CD4-positive, alpha-beta T cell (primary cell): ENCODE data around the gene PLXNB3. TPM values are rescaled to one million over a fixed set of nuclear protein-coding genes. Genes with fewer than 3 reads are reported as not detected.

Experiments used
- ATAC-seq: fragments of 200-7000 bp; cut with Tn5 transposase; one replicate; pipeline ENCODE4 v1.10.0; 2022; ENCODE audit warnings: mild to moderate bottlenecking; ENCODE audit not compliant: poor library complexity
- CTCF ChIA-PET: fragments of 350-600 bp; sonication (Branson Sonifier 250); formaldehyde crosslinking; loops from one replicate; lab custom pipeline; 2021; ENCODE audit warnings: antibody characterized with exemption, inconsistent platforms; lab: Charles Lee
- POLR2A ChIA-PET: fragments of 350-600 bp; sonication (Branson Sonifier 250); formaldehyde crosslinking; loops from one replicate; lab custom pipeline; 2021; ENCODE audit warnings: antibody characterized with exemption, inconsistent platforms; lab: Charles Lee
- DNase-seq, 14 experiments: peaks; one replicate each; pipeline ENCODE4 v3.0.0-alpha.2; 2013 to 2020; ENCODE audit warnings: mixed read lengths in 2 of 14
- H3K27ac ChIP-seq, 2 donors: one replicate each; pipeline versions ENCODE4 v1.5.1 to v1.7.0; 2013; ENCODE audit warnings: low read length in 2 of 2, low read depth in 1 of 2, mild to moderate bottlenecking in 1 of 2
- H3K27me3 ChIP-seq, 2 experiments: 1 replicate in 1 of 2; 2 replicates in 1 of 2; pipeline versions ENCODE4 v1.6.1 to v1.7.0; 2013; ENCODE audit warnings: low read length in 2 of 2, control low read depth in 1 of 2, mild to moderate bottlenecking in 1 of 2, moderate library complexity in 1 of 2; ENCODE audit not compliant: insufficient read depth in 2 of 2, control insufficient read depth in 1 of 2
- H3K36me3 ChIP-seq: one replicate; pipeline ENCODE4 v1.6.1; 2013; ENCODE audit warnings: low read length, control low read depth; ENCODE audit not compliant: insufficient read depth
- H3K4me1 ChIP-seq: one replicate; pipeline ENCODE4 v1.6.1; 2013; ENCODE audit warnings: low read length, control low read depth; ENCODE audit not compliant: insufficient read depth
- H3K4me3 ChIP-seq: one replicate; pipeline ENCODE4 v1.5.1; 2013; ENCODE audit warnings: mild to moderate bottlenecking, low read length, moderate library complexity
- H3K9me3 ChIP-seq, 2 experiments: 1 replicate in 1 of 2; 2 replicates in 1 of 2; pipeline versions ENCODE4 v1.6.1 to v1.7.0; 2013; ENCODE audit warnings: low read length in 2 of 2, mild to moderate bottlenecking in 2 of 2, control low read depth in 1 of 2, moderate library complexity in 1 of 2; ENCODE audit not compliant: control insufficient read depth in 1 of 2, insufficient read depth in 1 of 2
- H3K27ac Mint-ChIP-seq: one replicate; pipeline ENCODE4 v1.8.0; 2020; ENCODE audit warnings: mixed read lengths
- H3K27me3 Mint-ChIP-seq: one replicate; pipeline ENCODE4 v1.8.0; 2021; ENCODE audit warnings: mixed read lengths
- H3K36me3 Mint-ChIP-seq: one replicate; pipeline ENCODE4 v1.8.0; 2021; ENCODE audit warnings: low read depth, mixed read lengths
- H3K4me1 Mint-ChIP-seq: one replicate; pipeline ENCODE4 v1.8.0; 2021; ENCODE audit warnings: low read depth, mixed read lengths
- H3K4me3 Mint-ChIP-seq: one replicate; pipeline ENCODE4 v1.8.0; 2020; ENCODE audit warnings: mild to moderate bottlenecking, mixed read lengths
- H3K9me3 Mint-ChIP-seq: one replicate; pipeline ENCODE4 v1.8.0; 2020; ENCODE audit warnings: mixed read lengths
- CTCF ChIP-seq: fragments of 200-600 bp; IDR thresholded peaks from one replicate; pipeline ENCODE4 v1.8.0; 2022; ENCODE audit warnings: antibody characterized with exemption, mild to moderate bottlenecking
- intact Hi-C, 2 experiments: fragments of 100-400 bp; cut with DNase I in 1 of 2; cut with micrococcal nuclease in 1 of 2; formaldehyde crosslinking; loops; one replicate each; pipeline versions ENCODE4 v1.15.1 to v1.9.0; 2023 to 2025; cut with DNase I, micrococcal nuclease
- total RNA-seq, 174 experiments: library from RNA in 2 of 174; stranded (reverse) in 2 of 174; gene quantifications; one replicate each; pipeline ENCODE4 v1.2.3 and lab custom pipeline; 2021 to 2026

Gene PLXNB3
- total RNA-seq, 2 experiments from 2014 or later = not detected

- H3K4me1 ChIP-seq = peaks cover 4% of the 10 kb centered on the region
- peaks cover 11% of the 10 kb centered on the region for H3K36me3 Mint-ChIP-seq
- intact Hi-C loops = no loop called here
- H3K4me3 Mint-ChIP-seq = no peak overlapping the region
- no peak overlapping the region for H3K4me3 ChIP-seq
- no peak overlapping the region for H3K27ac ChIP-seq
- H3K36me3 ChIP-seq = peaks cover 26% of the 10 kb centered on the region
- H3K27me3 Mint-ChIP-seq = no peaks in the 10 kb centered on the region
- H3K9me3 Mint-ChIP-seq = no peaks in the 10 kb centered on the region
- no peaks in the 10 kb centered on the region for H3K27me3 ChIP-seq
- no peak for TF ChIP-seq CTCF
- no peaks in the 10 kb centered on the region for H3K4me1 Mint-ChIP-seq
- DNase-seq (no peak), ATAC-seq (no peak)
- no peaks in the 10 kb centered on the region for H3K9me3 ChIP-seq
- H3K27ac Mint-ChIP-seq = no peak overlapping the region
- ChIA-PET POLR2A (no interaction called here), CTCF (no interaction called here)
Observed at GRCh38 chrX:153786669-153787068, 22.6 kb downstream of the PLXNB3 start.

GRCh38 chrX:153789654-153790053 is 25.6 kb downstream of the PLXNB3 start:
- Mint-ChIP-seq H3K27me3 (no peaks in the 10 kb centered on the region), H3K36me3 (peaks cover 22% of the 10 kb centered on the region), H3K4me3 (no peak overlapping the region), H3K27ac (no peak overlapping the region), H3K9me3 (no peaks in the 10 kb centered on the region), H3K4me1 (peaks cover 9% of the 10 kb centered on the region)
- no peak overlapping the region for H3K4me3 ChIP-seq
- ChIA-PET CTCF (no interaction called here), POLR2A (no interaction called here)
- no peak for TF ChIP-seq CTCF
- intact Hi-C loops = loop anchor here in 1 of 2 experiments (5.0 kb wide), 1 partner anchor 62 kb away; no protein-coding TSS in a partner anchor
- no peak for DNase-seq
- no peak overlapping the region for H3K27ac ChIP-seq
- H3K9me3 ChIP-seq = no peaks in the 10 kb centered on the region
- no peak for ATAC-seq
- no peaks in the 10 kb centered on the region for H3K27me3 ChIP-seq
- H3K36me3 ChIP-seq = peaks cover 26% of the 10 kb centered on the region
- H3K4me1 ChIP-seq = peaks cover 24% of the 10 kb centered on the region

GRCh38 chrX:153791104-153791852 is 27.2 kb downstream of the PLXNB3 start:
- H3K9me3 Mint-ChIP-seq = no peaks in the 10 kb centered on the region

More at GRCh38 chrX:153791104-153791852, 27.2 kb downstream of the PLXNB3 start:
- peaks cover 19% of the 10 kb centered on the region for H3K36me3 Mint-ChIP-seq
- ATAC-seq (no peak), DNase-seq (no peak)
- Histone ChIP-seq H3K9me3 (no peaks in the 10 kb centered on the region), H3K4me1 (peaks cover 38% of the 10 kb centered on the region), H3K36me3 (peaks cover 24% of the 10 kb centered on the region), H3K27me3 (no peaks in the 10 kb centered on the region), H3K4me3 (no peak overlapping the region), H3K27ac (no peak overlapping the region)
- H3K27me3 Mint-ChIP-seq = no peaks in the 10 kb centered on the region
- TF ChIP-seq CTCF = no peak
- H3K4me3 Mint-ChIP-seq = no peak overlapping the region
- POLR2A ChIA-PET = interaction anchor here (0.6 kb wide), 1 partner anchor 158 kb away, joined by 3 read pairs; no protein-coding TSS in a partner anchor
- CTCF ChIA-PET = no interaction called here
- H3K27ac Mint-ChIP-seq = no peak overlapping the region
- intact Hi-C loops = loop anchor here in 1 of 2 experiments (5.0 kb wide), 1 partner anchor 64 kb away; no protein-coding TSS in a partner anchor
- H3K4me1 Mint-ChIP-seq = peaks cover 13% of the 10 kb centered on the region
